Mesenchymal stem cell (in vitro differentiated cells and primary cell): ENCODE results near the gene CHPT1.

Experiments used
- DNase-seq: peaks from one replicate; pipeline ENCODE4 v3.0.0-alpha.2; 2013
- H2AFZ ChIP-seq: one replicate; pipeline ENCODE4 v1.6.1; 2013; ENCODE audit warnings: low read depth, mild to moderate bottlenecking, control low read depth, inconsistent platforms, low read length, moderate library complexity
- H2AK5ac ChIP-seq: 2 replicates; pipeline ENCODE4 v1.6.1; 2013; ENCODE audit warnings: low read length, moderate library complexity, mild to moderate bottlenecking, inconsistent platforms; ENCODE audit not compliant: severe bottlenecking
- H2BK120ac ChIP-seq: one replicate; pipeline ENCODE4 v1.6.1; 2013; ENCODE audit warnings: low read depth, mild to moderate bottlenecking, inconsistent platforms, low read length, moderate library complexity
- H2BK12ac ChIP-seq, 2 experiments: one replicate each; pipeline ENCODE4 v1.6.1; 2013; ENCODE audit warnings: inconsistent platforms in 2 of 2, low read length in 2 of 2, mild to moderate bottlenecking in 2 of 2, moderate library complexity in 2 of 2, control low read depth in 1 of 2
- H2BK15ac ChIP-seq: one replicate; pipeline ENCODE4 v1.6.1; 2013; ENCODE audit warnings: mild to moderate bottlenecking, low read depth, inconsistent platforms; ENCODE audit not compliant: poor library complexity, severe bottlenecking
- H2BK5ac ChIP-seq: 2 replicates; pipeline ENCODE4 v1.6.1; 2013; ENCODE audit warnings: low read depth, mild to moderate bottlenecking, low read length, control low read depth, inconsistent platforms; ENCODE audit not compliant: poor library complexity, severe bottlenecking
- H3K14ac ChIP-seq, 2 experiments: one replicate each; pipeline ENCODE4 v1.6.1; 2013; ENCODE audit warnings: inconsistent platforms in 2 of 2, low read length in 2 of 2, control low read depth in 1 of 2, mild to moderate bottlenecking in 1 of 2, moderate library complexity in 1 of 2
- H3K18ac ChIP-seq, 2 experiments: one replicate each; pipeline ENCODE4 v1.6.1; 2013; ENCODE audit warnings: inconsistent platforms in 2 of 2, low read length in 2 of 2, control low read depth in 1 of 2, low read depth in 1 of 2, mild to moderate bottlenecking in 1 of 2
- H3K23ac ChIP-seq, 2 experiments: one replicate each; pipeline ENCODE4 v1.6.1; 2013; ENCODE audit warnings: inconsistent platforms in 2 of 2, low read length in 2 of 2, mild to moderate bottlenecking in 2 of 2, moderate library complexity in 2 of 2, control low read depth in 1 of 2
- H3K27ac ChIP-seq: 2 replicates; pipeline ENCODE4 v1.5.1; 2013; ENCODE audit warnings: mild to moderate bottlenecking, moderate library complexity, low read length, control low read depth, inconsistent platforms; ENCODE audit not compliant: poor library complexity, severe bottlenecking
- H3K27me3 ChIP-seq, 2 experiments: 2 replicates each; pipeline versions ENCODE4 v1.6.1 to v1.7.0; 2013; ENCODE audit warnings: low read length in 2 of 2, mild to moderate bottlenecking in 2 of 2, moderate library complexity in 2 of 2, control low read depth in 1 of 2, inconsistent platforms in 1 of 2; ENCODE audit not compliant: control insufficient read depth in 1 of 2, insufficient read depth in 1 of 2
- H3K36me3 ChIP-seq, 2 experiments: 2 replicates each; pipeline versions ENCODE4 v1.6.1 to v1.7.0; 2013; ENCODE audit warnings: low read length in 2 of 2, control low read depth in 1 of 2, inconsistent platforms in 1 of 2, low read depth in 1 of 2, mild to moderate bottlenecking in 1 of 2; ENCODE audit not compliant: insufficient read depth in 2 of 2, control insufficient read depth in 1 of 2
- H3K4ac ChIP-seq, 2 experiments: one replicate each; pipeline ENCODE4 v1.6.1; 2013; ENCODE audit warnings: inconsistent platforms in 2 of 2, low read length in 2 of 2, mild to moderate bottlenecking in 2 of 2, moderate library complexity in 2 of 2, control low read depth in 1 of 2, low read depth in 1 of 2
- H3K4me1 ChIP-seq: 2 replicates; pipeline ENCODE4 v1.6.1; 2013; ENCODE audit warnings: low read depth, low read length, control low read depth; ENCODE audit not compliant: control insufficient read depth, insufficient read depth
- H3K4me2 ChIP-seq: 2 replicates; pipeline ENCODE4 v1.6.1; 2013; ENCODE audit warnings: low read length, mild to moderate bottlenecking, inconsistent platforms; ENCODE audit not compliant: poor library complexity, severe bottlenecking
- H3K4me3 ChIP-seq, 2 experiments: 2 replicates each; pipeline versions ENCODE4 v1.5.1 to v1.7.0; 2013; ENCODE audit warnings: low read length in 2 of 2, mild to moderate bottlenecking in 2 of 2, control low read depth in 1 of 2, low read depth in 1 of 2; ENCODE audit not compliant: insufficient read depth in 1 of 2
- H3K79me1 ChIP-seq: replicated peaks from 2 replicates; pipeline ENCODE4 v1.6.1; 2013; ENCODE audit warnings: mild to moderate bottlenecking, control low read depth, low read length, inconsistent platforms; ENCODE audit not compliant: poor library complexity, severe bottlenecking
- H3K9ac ChIP-seq: 2 replicates; pipeline ENCODE4 v1.7.0; 2013; ENCODE audit warnings: mild to moderate bottlenecking, low read length, moderate library complexity
- H3K9me3 ChIP-seq: 2 replicates; pipeline ENCODE4 v1.7.0; 2013; ENCODE audit warnings: mild to moderate bottlenecking, low read length; ENCODE audit not compliant: control insufficient read depth
- H4K8ac ChIP-seq: one replicate; pipeline ENCODE4 v1.6.1; 2013; ENCODE audit warnings: inconsistent platforms, mild to moderate bottlenecking, low read length, moderate library complexity
- H4K91ac ChIP-seq: one replicate; pipeline ENCODE4 v1.6.1; 2013; ENCODE audit warnings: mild to moderate bottlenecking, low read length, inconsistent platforms
- WGBS: methylation state at CpG from one replicate; pipeline ENCODE4 v1.1.7; 2013; ENCODE audit warnings: mixed read lengths; 5-methylcytosine and 5-hydroxymethylcytosine counted together

CHPT1 gene

GRCh38 chr12:101698800-101699347 is 1.4 kb downstream of the CHPT1 start:
- no peaks in the 10 kb centered on the region for H3K27me3 ChIP-seq
- DNase-seq: peak; percentile 46
- H3K4me2 ChIP-seq: no peak overlapping the region
- no peak overlapping the region for H2AFZ ChIP-seq
- H3K4me1 ChIP-seq: peaks cover 8% of the 10 kb centered on the region
- no peak overlapping the region for H3K18ac ChIP-seq
- no peak overlapping the region for H3K23ac ChIP-seq
- no peak overlapping the region for H3K4ac ChIP-seq
- no peaks in the 10 kb centered on the region for H3K36me3 ChIP-seq
- H2BK120ac ChIP-seq: no peak overlapping the region
- H3K79me1 ChIP-seq: peaks cover 14% of the 10 kb centered on the region
- H3K9me3 ChIP-seq: peaks cover 3% of the 10 kb centered on the region
- no peak overlapping the region for H2BK12ac ChIP-seq
- WGBS: 95% methylated on average over 10 of the region's 12 CpGs
- peak overlapping the region in 1 of 2 experiments; percentile 95 for H3K4me3 ChIP-seq
- H2BK15ac ChIP-seq: no peak overlapping the region
- H3K27ac ChIP-seq: no peak overlapping the region
- peak overlapping the region; percentile 92 for H3K9ac ChIP-seq
- no peak overlapping the region for H2AK5ac ChIP-seq
- H4K91ac ChIP-seq: no peak overlapping the region
- no peak overlapping the region for H2BK5ac ChIP-seq
- H4K8ac ChIP-seq: no peak overlapping the region
- H3K14ac ChIP-seq: no peak overlapping the region

GRCh38 chr12:101700299-101700820 is 2.9 kb downstream of the CHPT1 start:
- Histone ChIP-seq H2BK12ac (no peak overlapping the region), H3K23ac (no peak overlapping the region), H2AFZ (no peak overlapping the region), H2BK5ac (no peak overlapping the region), H3K27ac (no peak overlapping the region), H3K9me3 (no peaks in the 10 kb centered on the region), H3K79me1 (peaks cover 14% of the 10 kb centered on the region), H2BK120ac (no peak overlapping the region), H3K18ac (no peak overlapping the region), H3K14ac (no peak overlapping the region), H3K9ac (no peak overlapping the region), H2AK5ac (no peak overlapping the region), H3K36me3 (no peaks in the 10 kb centered on the region), H3K4me2 (no peak overlapping the region), H4K91ac (no peak overlapping the region), H3K27me3 (no peaks in the 10 kb centered on the region), H3K4me1 (peaks cover 8% of the 10 kb centered on the region), H4K8ac (no peak overlapping the region), H3K4ac (no peak overlapping the region), H3K4me3 (no peak overlapping the region), H2BK15ac (no peak overlapping the region)
- no peak for DNase-seq
- WGBS: 94% methylated on average over 1 of the region's 2 CpGs

GRCh38 chr12:101703487-101703886 is 6.0 kb downstream of the CHPT1 start:
- Histone ChIP-seq H3K4me3 (no peak overlapping the region), H4K8ac (no peak overlapping the region), H3K4ac (no peak overlapping the region), H3K27me3 (no peaks in the 10 kb centered on the region), H2AFZ (no peak overlapping the region), H3K36me3 (no peaks in the 10 kb centered on the region), H2BK5ac (no peak overlapping the region), H3K9ac (no peak overlapping the region), H3K27ac (no peak overlapping the region), H3K4me2 (no peak overlapping the region), H2BK120ac (no peak overlapping the region), H2BK12ac (no peak overlapping the region), H3K79me1 (peaks cover 13% of the 10 kb centered on the region), H3K9me3 (no peaks in the 10 kb centered on the region), H3K18ac (no peak overlapping the region), H2BK15ac (no peak overlapping the region), H4K91ac (no peak overlapping the region), H3K4me1 (peaks cover 2% of the 10 kb centered on the region), H3K14ac (no peak overlapping the region), H2AK5ac (no peak overlapping the region), H3K23ac (no peak overlapping the region)
- no peak for DNase-seq
- WGBS: 71% methylated on average over 1 of the region's 3 CpGs

- no peak for DNase-seq
- no peak overlapping the region for H2AFZ ChIP-seq
- H3K4me2 ChIP-seq: no peak overlapping the region
- H3K79me1 ChIP-seq: peaks cover 22% of the 10 kb centered on the region
- H3K36me3 ChIP-seq: no peaks in the 10 kb centered on the region
- H3K9ac ChIP-seq: no peak overlapping the region
- no peak overlapping the region for H3K23ac ChIP-seq
- H3K14ac ChIP-seq: no peak overlapping the region
- no peak overlapping the region for H2BK15ac ChIP-seq
- no CpG with 5 or more reads among the region's 1 CpG for WGBS
- no peaks in the 10 kb centered on the region for H3K4me1 ChIP-seq
- H3K27me3 ChIP-seq: no peaks in the 10 kb centered on the region
- H3K9me3 ChIP-seq: no peaks in the 10 kb centered on the region
- no peak overlapping the region for H3K18ac ChIP-seq
- H3K4me3 ChIP-seq: no peak overlapping the region
- no peak overlapping the region for H2BK12ac ChIP-seq
- H3K27ac ChIP-seq: no peak overlapping the region
- H3K4ac ChIP-seq: no peak overlapping the region
- no peak overlapping the region for H4K8ac ChIP-seq
- no peak overlapping the region for H4K91ac ChIP-seq
- H2BK5ac ChIP-seq: no peak overlapping the region
- H2BK120ac ChIP-seq: no peak overlapping the region
- H2AK5ac ChIP-seq: no peak overlapping the region
Measured at GRCh38 chr12:101706403-101706802, 9.0 kb downstream of the CHPT1 start.
